ENCODE results near the gene DMD.
A peak's percentile ranks its signal among the peaks of the same experiment; 100 is the strongest.

DMD gene

GRCh38 chrX:31272472-31272775 lies 1938.9 kb downstream of the DMD start:
- Histone ChIP-seq H3K27me3 (replicated peaks) (no peaks in the 10 kb centered on the region), H3K4me3 (ENCODE audit: low read depth, low read length) (no peak overlapping the region), H3K36me3 (replicated peaks) (no peaks in the 10 kb centered on the region), H3K27ac (no peak overlapping the region)
- no peak for DNase-seq
- no peak for TF ChIP-seq CTCF (IDR thresholded peaks at IDR 0.05; ENCODE audit: low read depth, low read length, missing control alignments)
- in situ Hi-C loops (cut with HindIII; ENCODE audit: low pct_ligation_motif_present, low sequenced_read_pairs): no loop called here

- Histone ChIP-seq H3K27ac (no peak overlapping the region), H3K36me3 (replicated peaks) (no peaks in the 10 kb centered on the region), H3K4me3 (ENCODE audit: low read depth, low read length) (no peak overlapping the region), H3K27me3 (replicated peaks) (no peaks in the 10 kb centered on the region)
- in situ Hi-C loops (cut with HindIII; ENCODE audit: low pct_ligation_motif_present, low sequenced_read_pairs): no loop called here
- no peak for TF ChIP-seq CTCF (IDR thresholded peaks at IDR 0.05; ENCODE audit: low read depth, low read length, missing control alignments)
- DNase-seq: no peak
These were observed 1939.5 kb downstream of the DMD start for GRCh38 chrX:31271615-31272471.

- Histone ChIP-seq H3K27me3 (replicated peaks) (no peaks in the 10 kb centered on the region), H3K27ac (no peak overlapping the region), H3K36me3 (replicated peaks) (no peaks in the 10 kb centered on the region), H3K4me3 (ENCODE audit: low read depth, low read length) (no peak overlapping the region)
- no peak for TF ChIP-seq CTCF (IDR thresholded peaks at IDR 0.05; ENCODE audit: low read depth, low read length, missing control alignments)
- DNase-seq: no peak
- in situ Hi-C loops (cut with HindIII; ENCODE audit: low pct_ligation_motif_present, low sequenced_read_pairs): no loop called here
These were observed 1941.4 kb downstream of the DMD start for GRCh38 chrX:31269914-31270313.

- Histone ChIP-seq H3K4me3 (ENCODE audit: low read depth, low read length) (no peak overlapping the region), H3K36me3 (replicated peaks) (no peaks in the 10 kb centered on the region), H3K27me3 (replicated peaks) (no peaks in the 10 kb centered on the region), H3K27ac (no peak overlapping the region)
- DNase-seq: no peak
- TF ChIP-seq CTCF (IDR thresholded peaks at IDR 0.05; ENCODE audit: low read depth, low read length, missing control alignments): peak; percentile 37
- in situ Hi-C loops (cut with HindIII; ENCODE audit: low pct_ligation_motif_present, low sequenced_read_pairs): no loop called here
These were observed 1943.0 kb downstream of the DMD start for GRCh38 chrX:31268359-31268758.

- no peak for TF ChIP-seq CTCF (IDR thresholded peaks at IDR 0.05; ENCODE audit: low read depth, low read length, missing control alignments)
- Histone ChIP-seq H3K27ac (peak overlapping the region; percentile 47), H3K27me3 (replicated peaks) (no peaks in the 10 kb centered on the region), H3K36me3 (replicated peaks) (no peaks in the 10 kb centered on the region), H3K4me3 (ENCODE audit: low read depth, low read length) (peak overlapping the region; percentile 68)
- in situ Hi-C loops (cut with HindIII; ENCODE audit: low pct_ligation_motif_present, low sequenced_read_pairs): no loop called here
- no peak for DNase-seq
These were observed 1944.9 kb downstream of the DMD start for GRCh38 chrX:31266203-31267076.

All from brain microvascular endothelial cell (primary cell).